ENCODE data around the gene NCBP2.

DNA sequence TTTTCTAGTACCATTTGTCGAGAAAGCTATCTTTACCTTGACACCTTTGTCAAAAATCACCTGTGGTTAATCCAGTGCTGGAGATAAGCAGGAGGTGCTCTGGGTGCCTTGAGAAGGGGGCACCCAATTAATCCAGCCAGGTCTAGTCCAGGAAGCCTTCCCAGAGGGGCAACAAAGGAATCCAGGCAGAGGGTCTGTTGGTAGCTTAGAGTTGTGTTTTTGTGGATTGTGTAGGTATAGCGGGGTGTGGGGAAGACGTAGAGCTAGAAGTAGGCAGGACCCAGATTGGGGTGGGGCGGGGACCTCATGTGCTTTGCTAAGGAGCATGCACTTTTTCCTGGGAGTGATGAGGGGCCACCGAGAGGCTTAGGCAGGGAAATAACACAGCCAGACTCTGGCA lies 32.3 kb upstream of the NCBP2 start:
- TF ChIP-seq, protein P1, sequence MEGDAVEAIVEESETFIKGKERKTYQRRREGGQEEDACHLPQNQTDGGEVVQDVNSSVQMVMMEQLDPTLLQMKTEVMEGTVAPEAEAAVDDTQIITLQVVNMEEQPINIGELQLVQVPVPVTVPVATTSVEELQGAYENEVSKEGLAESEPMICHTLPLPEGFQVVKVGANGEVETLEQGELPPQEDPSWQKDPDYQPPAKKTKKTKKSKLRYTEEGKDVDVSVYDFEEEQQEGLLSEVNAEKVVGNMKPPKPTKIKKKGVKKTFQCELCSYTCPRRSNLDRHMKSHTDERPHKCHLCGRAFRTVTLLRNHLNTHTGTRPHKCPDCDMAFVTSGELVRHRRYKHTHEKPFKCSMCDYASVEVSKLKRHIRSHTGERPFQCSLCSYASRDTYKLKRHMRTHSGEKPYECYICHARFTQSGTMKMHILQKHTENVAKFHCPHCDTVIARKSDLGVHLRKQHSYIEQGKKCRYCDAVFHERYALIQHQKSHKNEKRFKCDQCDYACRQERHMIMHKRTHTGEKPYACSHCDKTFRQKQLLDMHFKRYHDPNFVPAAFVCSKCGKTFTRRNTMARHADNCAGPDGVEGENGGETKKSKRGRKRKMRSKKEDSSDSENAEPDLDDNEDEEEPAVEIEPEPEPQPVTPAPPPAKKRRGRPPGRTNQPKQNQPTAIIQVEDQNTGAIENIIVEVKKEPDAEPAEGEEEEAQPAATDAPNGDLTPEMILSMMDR (IDR thresholded peaks at IDR 0.05), result no peak
- TF ChIP-seq EP300 (IDR thresholded peaks at IDR 0.05) (no peak), POLR2A (IDR thresholded peaks at IDR 0.05; ENCODE audit: low read depth) (no peak)

All from esophagus muscularis mucosa (tissue), 4 donors.